ENCODE results near the gene ITGB2. TPM values are rescaled to one million over a fixed set of nuclear protein-coding genes. Genes with fewer than 3 reads are reported as not detected.

The ITGB2 gene
- total RNA-seq, 1 experiment from 2014 or later = 1.5 TPM

- TF ChIP-seq ATF6 (CRISPR knock-in tag; IDR thresholded peaks at IDR 0.05) = no peak
- TF ChIP-seq SOX15 (CRISPR knock-in tag; IDR thresholded peaks at IDR 0.05) = no peak
Observed at GRCh38 chr21:44874240-44874496, 46.5 kb downstream of the ITGB2 start (continued).

GRCh38 chr21:44873356-44874239, 47.1 kb downstream of the ITGB2 start, which contains the start of gene PTTG1IP:
PTTG1IP (minus strand) TSS chr21:44873690; CDS start chr21:44873616, 74 bp downstream.
- H3K4me3 Mint-ChIP-seq = peak within 1 kb of the TSS; percentile 82
- peak within 1 kb of the TSS; percentile 68; the same call in 1 of the 2 replicates for H3K27ac Mint-ChIP-seq
- ChIA-PET POLR2A (interaction anchor here (0.6 to 1.8 kb wide), 7 partner anchors 10 to 243 kb away, joined by 3 to 5 read pairs (median 4); partner anchors contain the start of genes SUMO3 and UBE2G2), CTCF (interaction anchor here (0.6 to 2.6 kb wide), 17 partner anchors 21 to 505 kb away, joined by 3 to 17 read pairs (median 3); partner anchors contain the start of gene UBE2G2)
- ATAC-seq (peak; percentile 81), DNase-seq (ENCODE audit: low spot score) (peak; percentile 99)
- H3K9me3 Mint-ChIP-seq = peaks cover 3% of the 10 kb centered on the region; the same call in 1 of the 2 replicates
- H3K4me1 Mint-ChIP-seq = peaks cover 47% of the 10 kb centered on the region
- no peaks in the 10 kb centered on the region for H3K36me3 Mint-ChIP-seq
- peaks cover 25% of the 10 kb centered on the region for H3K27me3 Mint-ChIP-seq (ENCODE audit: low read depth)
- TF ChIP-seq TCF7 (CRISPR knock-in tag; IDR thresholded peaks at IDR 0.05; ENCODE audit: low read depth) = no peak
- TF ChIP-seq TEAD1 (CRISPR knock-in tag; IDR thresholded peaks at IDR 0.05) = peak; percentile 89; the same call in 1 of the 2 replicates
- TF ChIP-seq MLX (CRISPR knock-in tag; IDR thresholded peaks at IDR 0.05) = peak; percentile 79; the same call in 1 of the 2 replicates
- TF ChIP-seq JUN (CRISPR knock-in tag; IDR thresholded peaks at IDR 0.05) = 0 out of 2 replicates have a peak, but pooled peaks have one; percentile 16
- TF ChIP-seq ZMAT4 (CRISPR knock-in tag; IDR thresholded peaks at IDR 0.05) = no peak
- 0 out of 2 replicates have a peak, but pooled peaks have one; percentile 54 for TF ChIP-seq E2F4 (CRISPR knock-in tag; IDR thresholded peaks at IDR 0.05; ENCODE audit: borderline replicate concordance, low read depth)
- peak; percentile 83 for TF ChIP-seq MAX (CRISPR knock-in tag; IDR thresholded peaks at IDR 0.05)
- peak; percentile 40; the same call in 1 of the 2 replicates for TF ChIP-seq MYBL2 (CRISPR knock-in tag; IDR thresholded peaks at IDR 0.05)
- peak; percentile 61; the same call in 1 of the 2 replicates for TF ChIP-seq USF1 (CRISPR knock-in tag; IDR thresholded peaks at IDR 0.05)
- no peak for TF ChIP-seq STAT6 (CRISPR knock-in tag; conservative IDR thresholded peaks at IDR 0.05; ENCODE audit: low read depth)
- TF ChIP-seq SP1 (CRISPR knock-in tag; conservative IDR thresholded peaks at IDR 0.05) = peak; percentile 74
- TF ChIP-seq NFE2L1 (CRISPR knock-in tag; IDR thresholded peaks at IDR 0.05) = peak; percentile 86; the same call in 1 of the 2 replicates
- 0 out of 2 replicates have a peak, but pooled peaks have one; percentile 79 for TF ChIP-seq ARID4B (CRISPR knock-in tag; IDR thresholded peaks at IDR 0.05; ENCODE audit: borderline replicate concordance)
- no peak for TF ChIP-seq PRDM15 (CRISPR knock-in tag; IDR thresholded peaks at IDR 0.05)
- peak; percentile 31; the same call in 1 of the 2 replicates for TF ChIP-seq NFYB (CRISPR knock-in tag; conservative IDR thresholded peaks at IDR 0.05; ENCODE audit: low read depth)
